ENCODE measurements around the gene LUC7L3.
A peak's percentile ranks its signal among the peaks of the same experiment; 100 is the strongest.

The LUC7L3 gene

GRCh38 chr17:50735287-50735686 is 15.9 kb downstream of the LUC7L3 start:
- FAIRE-seq = no peak
- no peak for DNase-seq (ENCODE audit: insufficient read length, low spot score)
- no peak for TF ChIP-seq POLR2A (IDR thresholded peaks at IDR 0.05; ENCODE audit: low read depth, low read length)

GRCh38 chr17:50737118-50737698 is 17.8 kb downstream of the LUC7L3 start:
- TF ChIP-seq POLR2A (IDR thresholded peaks at IDR 0.05; ENCODE audit: low read depth, low read length) = no peak
- DNase-seq (ENCODE audit: insufficient read length, low spot score) (no peak), FAIRE-seq (no peak)

GRCh38 chr17:50739098-50739497 is 19.7 kb downstream of the LUC7L3 start:
- FAIRE-seq = no peak
- DNase-seq (ENCODE audit: insufficient read length, low spot score) = no peak

GRCh38 chr17:50745631-50746030 is 26.2 kb downstream of the LUC7L3 start:
- no peak for TF ChIP-seq POLR2A (IDR thresholded peaks at IDR 0.05; ENCODE audit: low read depth, low read length)
- FAIRE-seq = no peak
- DNase-seq (ENCODE audit: insufficient read length, low spot score) = no peak

More at GRCh38 chr17:50739098-50739497, 19.7 kb downstream of the LUC7L3 start:
- TF ChIP-seq POLR2A (IDR thresholded peaks at IDR 0.05; ENCODE audit: low read depth, low read length) = no peak

- FAIRE-seq (peak; percentile 15), DNase-seq (ENCODE audit: insufficient read length, low spot score) (no peak)
- TF ChIP-seq POLR2A (IDR thresholded peaks at IDR 0.05; ENCODE audit: low read depth, low read length) = no peak
Measured at GRCh38 chr17:50749245-50749644, 29.8 kb downstream of the LUC7L3 start.

GRCh38 chr17:50754521-50754920 is 35.1 kb downstream of the LUC7L3 start:
- DNase-seq (ENCODE audit: insufficient read length, low spot score) (no peak), FAIRE-seq (no peak)
- TF ChIP-seq POLR2A (IDR thresholded peaks at IDR 0.05; ENCODE audit: low read depth, low read length) = no peak

GRCh38 chr17:50758524-50758923 is 39.1 kb downstream of the LUC7L3 start:
- DNase-seq (ENCODE audit: insufficient read length, low spot score) (no peak), FAIRE-seq (no peak)
- TF ChIP-seq POLR2A (IDR thresholded peaks at IDR 0.05; ENCODE audit: low read depth, low read length) = no peak

- no peak for DNase-seq (ENCODE audit: insufficient read length, low spot score)
- TF ChIP-seq POLR2A (IDR thresholded peaks at IDR 0.05; ENCODE audit: low read depth, low read length) = no peak
- FAIRE-seq = no peak
Measured at GRCh38 chr17:50758989-50759544, 39.7 kb downstream of the LUC7L3 start.

- DNase-seq (ENCODE audit: insufficient read length, low spot score) (no peak), FAIRE-seq (no peak)
- no peak for TF ChIP-seq POLR2A (IDR thresholded peaks at IDR 0.05; ENCODE audit: low read depth, low read length)
Measured at GRCh38 chr17:50762177-50762576, 42.8 kb downstream of the LUC7L3 start.

GRCh38 chr17:50763716-50764475 is 44.5 kb downstream of the LUC7L3 start:
- no peak for TF ChIP-seq POLR2A (IDR thresholded peaks at IDR 0.05; ENCODE audit: low read depth, low read length)
- FAIRE-seq = no peak
- DNase-seq (ENCODE audit: insufficient read length, low spot score) = no peak

- DNase-seq (ENCODE audit: insufficient read length, low spot score) (no peak), FAIRE-seq (no peak)
- no peak for TF ChIP-seq POLR2A (IDR thresholded peaks at IDR 0.05; ENCODE audit: low read depth, low read length)
Measured at GRCh38 chr17:50764734-50765149, 45.3 kb downstream of the LUC7L3 start.

- FAIRE-seq (no peak), DNase-seq (ENCODE audit: insufficient read length, low spot score) (no peak)
- no peak for TF ChIP-seq POLR2A (IDR thresholded peaks at IDR 0.05; ENCODE audit: low read depth, low read length)
Measured at GRCh38 chr17:50765454-50766221, 46.2 kb downstream of the LUC7L3 start.

- FAIRE-seq (no peak), DNase-seq (ENCODE audit: insufficient read length, low spot score) (no peak)
- TF ChIP-seq POLR2A (IDR thresholded peaks at IDR 0.05; ENCODE audit: low read depth, low read length) = no peak
Measured at GRCh38 chr17:50766222-50767023, 47.0 kb downstream of the LUC7L3 start.
